Breast epithelium (tissue), 3 donors: ENCODE results near the gene ERF.

ENCODE experiments used
- CTCF ChIP-seq, 3 donors: fragments of 450-650 bp; IDR thresholded peaks; one replicate each; pipeline ENCODE4 v1.5.1; 2016 to 2017; ENCODE audit warnings: antibody characterized with exemption in 3 of 3, mild to moderate bottlenecking in 3 of 3, moderate library complexity in 3 of 3
- POLR2A ChIP-seq: fragments of 450-650 bp; IDR thresholded peaks from one replicate; pipeline ENCODE4 v1.6.1; 2016; ENCODE audit warnings: antibody characterized with exemption, mild to moderate bottlenecking, moderate library complexity
- POLR2AphosphoS5 ChIP-seq, 3 donors: sonication (generic); formaldehyde crosslinking; IDR thresholded peaks; one replicate each; pipeline ENCODE4 v1.6.1; 2017; ENCODE audit warnings: antibody characterized with exemption in 3 of 3

GRCh38 chr19:42280815-42281145 is 25.9 kb upstream of the ERF start:
- TF ChIP-seq CTCF (IDR thresholded peaks at IDR 0.05) (no peak), POLR2A (no peak), POLR2AphosphoS5 (IDR thresholded peaks at IDR 0.05) (no peak)
